SU-DHL-6 (cell line): ENCODE results near the gene INSC.

Source experiments
- H2AFZ ChIP-seq: fragments of 200-600 bp; sonication (generic); 2 replicates; pipeline ENCODE4 v1.6.1; 2014; ENCODE audit warnings: low read depth, mild to moderate bottlenecking, moderate library complexity, mixed read lengths, antibody characterized with exemption, low read length; ENCODE audit not compliant: severe bottlenecking
- H3F3A ChIP-seq: fragments of 200-600 bp; shearing (Covaris generic); 2 replicates; pipeline ENCODE4 v1.6.0; 2016; ENCODE audit warnings: antibody characterized with exemption, mild to moderate bottlenecking; ENCODE audit not compliant: insufficient read depth
- H3K27ac ChIP-seq: fragments of 200-600 bp; sonication (generic); 2 replicates; pipeline ENCODE4 v1.5.1; 2016; ENCODE audit warnings: low read depth, mild to moderate bottlenecking, low read length, moderate library complexity, mixed read lengths
- H3K27me3 ChIP-seq: fragments of 200-600 bp; sonication (generic), shearing (Covaris generic); 2 replicates; pipeline ENCODE4 v1.6.0; 2014; ENCODE audit warnings: mild to moderate bottlenecking, low read length
- H3K36me3 ChIP-seq: fragments of 200-600 bp; sonication (generic); 2 replicates; pipeline ENCODE4 v1.6.1; 2014; ENCODE audit warnings: mild to moderate bottlenecking, low read length, mixed read lengths
- H3K4me2 ChIP-seq: fragments of 300-600, 200-600 bp; shearing (Covaris generic), sonication (generic); 2 replicates; pipeline ENCODE4 v1.6.0; 2014; ENCODE audit warnings: low read length, low read depth, mild to moderate bottlenecking; ENCODE audit not compliant: poor library complexity, severe bottlenecking
- H3K4me3 ChIP-seq: fragments of 200-600 bp; sonication (generic); 2 replicates; pipeline ENCODE4 v1.5.1; 2014; ENCODE audit warnings: antibody characterized with exemption, low read length, mild to moderate bottlenecking, mixed read lengths; ENCODE audit not compliant: insufficient read depth, poor library complexity, severe bottlenecking
- H3K79me2 ChIP-seq: fragments of 200-600 bp; sonication (generic); 2 replicates; pipeline ENCODE4 v1.6.1; 2014; ENCODE audit warnings: mild to moderate bottlenecking, low read length, moderate library complexity; ENCODE audit not compliant: insufficient read depth
- H3K9ac ChIP-seq: fragments of 200-600 bp; sonication (generic); 2 replicates; pipeline ENCODE4 v1.7.0; 2014; ENCODE audit warnings: mild to moderate bottlenecking, low read length
- H3K9me2 ChIP-seq: fragments of 200-600 bp; sonication (generic); replicated peaks from 2 replicates; pipeline ENCODE4 v1.6.1; 2014; ENCODE audit warnings: low read length; ENCODE audit not compliant: insufficient read depth
- H3K9me3 ChIP-seq: fragments of 200-600 bp; sonication (generic); 2 replicates; pipeline ENCODE4 v1.6.1; 2014; ENCODE audit warnings: low read length, mixed read lengths; ENCODE audit not compliant: insufficient read depth
- H4K20me1 ChIP-seq: fragments of 200-600 bp; sonication (generic); 2 replicates; pipeline ENCODE4 v1.6.1; 2014; ENCODE audit warnings: low read depth, mild to moderate bottlenecking, antibody characterized with exemption, low read length, moderate library complexity, mixed read lengths
- EZH2phosphoT487 ChIP-seq: fragments of 200-600 bp; sonication (generic), shearing (Covaris generic); conservative IDR thresholded peaks from 2 replicates; pipeline ENCODE4 v1.6.1; 2018; ENCODE audit warnings: mild to moderate bottlenecking, antibody characterized with exemption, low read length, moderate library complexity, mixed read lengths
- TF ChIP-seq, protein P1 (sequence below): fragments of 200-600 bp; sonication (generic); IDR thresholded peaks from one replicate; pipeline ENCODE4 v1.5.1; 2017; ENCODE audit warnings: antibody characterized with exemption, mild to moderate bottlenecking, low read length, moderate library complexity; ENCODE audit not compliant: insufficient read depth, poor library complexity, severe bottlenecking

Gene INSC

GRCh38 chr11:15163136-15163535 lies 48.4 kb downstream of the INSC start:
- Histone ChIP-seq H3K79me2 (no peaks in the 10 kb centered on the region), H3K9me3 (no peaks in the 10 kb centered on the region), H2AFZ (no peak overlapping the region), H3K4me2 (no peak overlapping the region), H3K4me3 (no peak overlapping the region), H3K36me3 (no peaks in the 10 kb centered on the region), H3K27me3 (no peaks in the 10 kb centered on the region), H3K9ac (no peak overlapping the region), H4K20me1 (no peaks in the 10 kb centered on the region), H3K9me2 (no peaks in the 10 kb centered on the region), H3K27ac (no peak overlapping the region), H3F3A (no peaks in the 10 kb centered on the region)
- TF ChIP-seq, protein P1, sequence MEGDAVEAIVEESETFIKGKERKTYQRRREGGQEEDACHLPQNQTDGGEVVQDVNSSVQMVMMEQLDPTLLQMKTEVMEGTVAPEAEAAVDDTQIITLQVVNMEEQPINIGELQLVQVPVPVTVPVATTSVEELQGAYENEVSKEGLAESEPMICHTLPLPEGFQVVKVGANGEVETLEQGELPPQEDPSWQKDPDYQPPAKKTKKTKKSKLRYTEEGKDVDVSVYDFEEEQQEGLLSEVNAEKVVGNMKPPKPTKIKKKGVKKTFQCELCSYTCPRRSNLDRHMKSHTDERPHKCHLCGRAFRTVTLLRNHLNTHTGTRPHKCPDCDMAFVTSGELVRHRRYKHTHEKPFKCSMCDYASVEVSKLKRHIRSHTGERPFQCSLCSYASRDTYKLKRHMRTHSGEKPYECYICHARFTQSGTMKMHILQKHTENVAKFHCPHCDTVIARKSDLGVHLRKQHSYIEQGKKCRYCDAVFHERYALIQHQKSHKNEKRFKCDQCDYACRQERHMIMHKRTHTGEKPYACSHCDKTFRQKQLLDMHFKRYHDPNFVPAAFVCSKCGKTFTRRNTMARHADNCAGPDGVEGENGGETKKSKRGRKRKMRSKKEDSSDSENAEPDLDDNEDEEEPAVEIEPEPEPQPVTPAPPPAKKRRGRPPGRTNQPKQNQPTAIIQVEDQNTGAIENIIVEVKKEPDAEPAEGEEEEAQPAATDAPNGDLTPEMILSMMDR: no peak
- no peak for TF ChIP-seq EZH2phosphoT487

- H3K4me2 ChIP-seq: no peak overlapping the region
- H3F3A ChIP-seq: no peaks in the 10 kb centered on the region
- no peaks in the 10 kb centered on the region for H3K36me3 ChIP-seq
- H4K20me1 ChIP-seq: no peaks in the 10 kb centered on the region
- no peak overlapping the region for H3K4me3 ChIP-seq
- H3K79me2 ChIP-seq: no peaks in the 10 kb centered on the region
- TF ChIP-seq, protein P1: no peak
- TF ChIP-seq EZH2phosphoT487: no peak
- H3K9me2 ChIP-seq: no peaks in the 10 kb centered on the region
- no peak overlapping the region for H3K27ac ChIP-seq
- no peaks in the 10 kb centered on the region for H3K9me3 ChIP-seq
- H3K27me3 ChIP-seq: no peaks in the 10 kb centered on the region
- H3K9ac ChIP-seq: no peak overlapping the region
- no peak overlapping the region for H2AFZ ChIP-seq
Observed at GRCh38 chr11:15166204-15166603, 51.5 kb downstream of the INSC start.

- Histone ChIP-seq H2AFZ (no peak overlapping the region), H3K4me2 (no peak overlapping the region), H3K9ac (no peak overlapping the region), H4K20me1 (no peaks in the 10 kb centered on the region), H3F3A (no peaks in the 10 kb centered on the region), H3K36me3 (no peaks in the 10 kb centered on the region), H3K9me2 (no peaks in the 10 kb centered on the region), H3K27ac (no peak overlapping the region), H3K27me3 (no peaks in the 10 kb centered on the region), H3K9me3 (no peaks in the 10 kb centered on the region), H3K79me2 (no peaks in the 10 kb centered on the region), H3K4me3 (no peak overlapping the region)
- no peak for TF ChIP-seq EZH2phosphoT487
- TF ChIP-seq, protein P1: no peak
Observed at GRCh38 chr11:15169815-15170551, 55.3 kb downstream of the INSC start.
